ENCODE results near the gene SSBP4. TPM values are rescaled to one million over a fixed set of nuclear protein-coding genes. Genes with fewer than 3 reads are reported as not detected.
A peak's percentile ranks its signal among the peaks of the same experiment; 100 is the strongest.

Gene SSBP4
- total and polyA plus RNA-seq, 2 of the 4 experiments (the other 2 are of a cell fraction) = 14.9 to 39.7 TPM

- peak; percentile 96 for TF ChIP-seq CTCF (conservative IDR thresholded peaks at IDR 0.05; ENCODE audit: low read depth, low read length)
These were observed 32.0 kb downstream of the SSBP4 start (continued) for GRCh38 chr19:18450931-18451836.
